Left forelimb (tissue), 1 donor: ENCODE results near the gene CACNA1C.

Experiments used
- DNase-seq: peaks from one replicate; pipeline ENCODE4 v3.0.0-alpha.2; 2018; ENCODE audit warnings: low spot score

The CACNA1C gene

GRCh38 chr12:2171672-2172426 is 119.1 kb downstream of the CACNA1C start:
- DNase-seq: no peak

- no peak for DNase-seq
Observed at GRCh38 chr12:2172491-2173214, 119.9 kb downstream of the CACNA1C start.

GRCh38 chr12:2173971-2174370 is 121.2 kb downstream of the CACNA1C start:
- no peak for DNase-seq

- DNase-seq: no peak
Observed at GRCh38 chr12:2177003-2177402, 124.2 kb downstream of the CACNA1C start.

GRCh38 chr12:2177751-2178150 is 125.0 kb downstream of the CACNA1C start:
- DNase-seq: no peak

GRCh38 chr12:2179058-2179457 is 126.3 kb downstream of the CACNA1C start:
- no peak for DNase-seq

- no peak for DNase-seq
Observed at GRCh38 chr12:2179953-2180736, 127.4 kb downstream of the CACNA1C start.

GRCh38 chr12:2180737-2181082 is 127.9 kb downstream of the CACNA1C start:
- DNase-seq: no peak

GRCh38 chr12:2183556-2184541 is 131.1 kb downstream of the CACNA1C start:
- DNase-seq: no peak

GRCh38 chr12:2185751-2186341 is 133.1 kb downstream of the CACNA1C start:
- DNase-seq: no peak

GRCh38 chr12:2187195-2187945 is 134.6 kb downstream of the CACNA1C start:
- DNase-seq: no peak

GRCh38 chr12:2190085-2190484 is 137.3 kb downstream of the CACNA1C start:
- DNase-seq: no peak

- no peak for DNase-seq
Observed at GRCh38 chr12:2190896-2191533, 138.2 kb downstream of the CACNA1C start.

- no peak for DNase-seq
Observed at GRCh38 chr12:2191534-2192153, 138.9 kb downstream of the CACNA1C start.

- DNase-seq: no peak
Observed at GRCh38 chr12:2192231-2192630, 139.4 kb downstream of the CACNA1C start.

- no peak for DNase-seq
Observed at GRCh38 chr12:2194060-2194459, 141.3 kb downstream of the CACNA1C start.

GRCh38 chr12:2194571-2194970 is 141.8 kb downstream of the CACNA1C start:
- DNase-seq: no peak

- DNase-seq: no peak
Observed at GRCh38 chr12:2195085-2195484, 142.3 kb downstream of the CACNA1C start.

GRCh38 chr12:2198005-2198501 is 145.3 kb downstream of the CACNA1C start:
- no peak for DNase-seq
